HepG2 (cell line): ENCODE data around the gene PSMB3. TPM values are rescaled to one million over a fixed set of nuclear protein-coding genes. Genes with fewer than 3 reads are reported as not detected.

ENCODE experiments used
- BORCS8-MEF2B ChIP-seq: sonication (generic); formaldehyde crosslinking; IDR thresholded peaks from 2 replicates; pipeline ENCODE4 v1.8.0; 2022; ENCODE audit warnings: mild to moderate bottlenecking, missing genetic modification reagents
- FLYWCH1 ChIP-seq: sonication (generic); formaldehyde crosslinking; IDR thresholded peaks from 2 replicates; pipeline ENCODE4 v1.8.1; 2023; ENCODE audit warnings: mild to moderate bottlenecking, missing genetic modification reagents
- GRHL1 ChIP-seq: sonication (generic); formaldehyde crosslinking; conservative IDR thresholded peaks from 2 replicates; pipeline ENCODE4 v1.8.0; 2022; ENCODE audit warnings: missing genetic modification reagents
- HDAC2 ChIP-seq: sonication (generic); formaldehyde crosslinking; IDR thresholded peaks from 2 replicates; pipeline ENCODE4 v1.4.0; 2020; ENCODE audit warnings: missing genetic modification reagents
- IRF1 ChIP-seq: sonication (generic); formaldehyde crosslinking; IDR thresholded peaks from 2 replicates; pipeline ENCODE4 v1.4.0; 2020; ENCODE audit warnings: low read depth, mild to moderate bottlenecking, missing genetic modification reagents
- RFX3 ChIP-seq: IDR thresholded peaks from 2 replicates; pipeline ENCODE4 v1.6.1; 2016; ENCODE audit warnings: missing biosample characterization, missing genetic modification reagents
- RNF219 ChIP-seq: sonication (generic); formaldehyde crosslinking; IDR thresholded peaks from 2 replicates; pipeline ENCODE4 v1.5.0; 2020; ENCODE audit warnings: mild to moderate bottlenecking, missing genetic modification reagents
- SMARCE1 ChIP-seq: fragments of 450-650 bp; IDR thresholded peaks from 2 replicates; pipeline ENCODE4 v1.6.1; 2017; ENCODE audit warnings: borderline replicate concordance
- TSC22D2 ChIP-seq: sonication (generic); formaldehyde crosslinking; IDR thresholded peaks from 2 replicates; pipeline ENCODE4 v1.5.1; 2020; ENCODE audit warnings: missing genetic modification reagents, mild to moderate bottlenecking, borderline replicate concordance
- ZBTB7A ChIP-seq: sonication (generic); formaldehyde crosslinking; IDR thresholded peaks from 2 replicates; pipeline ENCODE4 v1.8.0; 2022; ENCODE audit warnings: mild to moderate bottlenecking, missing genetic modification reagents
- polyA plus RNA-seq, 8 experiments: library from polyadenylated mRNA; depleted of rRNA in 3 of 8; stranded (reverse) in 7 of 8; unstranded in 1 of 8; fragments of >200 nt; fragmentation: Illumina TruSeq in 4 of 8; extraction: Trizol in 4 of 8; gene quantifications; 2 replicates each; pipeline versions ENCODE4 v1.2.1 to v1.2.3, GENCODE V29; 2011 to 2016; ENCODE audit warnings: low read depth in 4 of 8, missing spikeins in 1 of 8, mixed read lengths in 1 of 8; ENCODE audit not compliant: insufficient read depth in 1 of 8
- total RNA-seq, 5 experiments: library from RNA; depleted of rRNA; stranded (reverse); fragments of >200 nt; fragmentation: Illumina TruSeq; extraction: Trizol; gene quantifications; 2 replicates each; pipeline ENCODE4 v1.2.3, GENCODE V29; 2016; ENCODE audit warnings: low read depth in 1 of 5
- TF ChIP-seq, protein P1 (sequence below): sonication (generic); formaldehyde crosslinking; IDR thresholded peaks from 2 replicates; pipeline ENCODE4 v1.5.0; 2020; ENCODE audit warnings: missing genetic modification reagents, mild to moderate bottlenecking, borderline replicate concordance
- TF ChIP-seq, protein P2 (sequence below), 2 experiments: fragments of 450-650 bp in 1 of 2; sonication (generic) in 1 of 2; formaldehyde crosslinking in 1 of 2; IDR thresholded peaks; 2 replicates each; pipeline versions ENCODE4 v1.6.1 to v1.8.0; 2016 to 2022; ENCODE audit warnings: antibody characterized with exemption in 1 of 2, mild to moderate bottlenecking in 1 of 2, missing genetic modification reagents in 1 of 2

PSMB3 gene
- total and polyA plus RNA-seq, 2 of the 13 experiments (the other 11 are each of a cell fraction or from before 2014, with no cell fraction given) = 366 to 517 TPM

DNA sequence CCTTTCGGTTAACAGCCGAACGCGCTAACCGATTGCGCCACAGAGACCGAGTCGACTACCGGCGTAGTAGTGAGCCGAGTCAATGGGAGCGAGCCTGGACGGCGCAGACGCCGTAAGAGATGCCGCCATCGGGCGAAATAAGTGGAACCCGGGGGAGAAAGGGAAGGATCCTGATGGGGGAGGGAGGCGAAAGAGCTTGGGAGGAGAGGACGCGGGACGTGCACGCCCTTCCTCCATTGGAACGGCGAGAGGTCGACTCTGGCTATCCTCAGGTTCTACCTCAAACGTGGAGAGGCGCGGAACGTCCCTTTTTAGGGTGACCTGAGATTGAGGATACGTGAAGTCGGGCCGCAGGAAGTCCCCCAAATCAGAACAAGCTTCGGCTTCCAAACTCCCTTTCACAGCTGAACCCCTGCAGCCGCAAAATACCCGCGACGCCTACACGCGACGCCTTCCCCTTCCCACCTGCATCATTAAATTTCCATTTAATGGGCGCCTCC lies 683 bp upstream of the PSMB3 start (continued):
- TF ChIP-seq IRF1 (CRISPR knock-in tag) = no peak
- TF ChIP-seq BORCS8-MEF2B = peak; percentile 85; the same call in 1 of the 2 replicates
- no peak for TF ChIP-seq FLYWCH1
- TF ChIP-seq, protein P1, sequence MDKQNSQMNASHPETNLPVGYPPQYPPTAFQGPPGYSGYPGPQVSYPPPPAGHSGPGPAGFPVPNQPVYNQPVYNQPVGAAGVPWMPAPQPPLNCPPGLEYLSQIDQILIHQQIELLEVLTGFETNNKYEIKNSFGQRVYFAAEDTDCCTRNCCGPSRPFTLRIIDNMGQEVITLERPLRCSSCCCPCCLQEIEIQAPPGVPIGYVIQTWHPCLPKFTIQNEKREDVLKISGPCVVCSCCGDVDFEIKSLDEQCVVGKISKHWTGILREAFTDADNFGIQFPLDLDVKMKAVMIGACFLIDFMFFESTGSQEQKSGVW = no peak
- TF ChIP-seq RNF219 (CRISPR knock-in tag) = no peak
- peak; percentile 72; the same call in 1 of the 2 replicates for TF ChIP-seq HDAC2 (CRISPR knock-in tag)
- peak; percentile 86; the same call in 1 of the 2 replicates for TF ChIP-seq TSC22D2 (CRISPR knock-in tag)
- TF ChIP-seq GRHL1 (CRISPR knock-in tag) = no peak
- no peak for TF ChIP-seq SMARCE1
- peak; percentile 58; the same call in 1 of the 2 replicates for TF ChIP-seq ZBTB7A (CRISPR knock-in tag)
- no peak for TF ChIP-seq RFX3 (CRISPR knock-in tag)
- TF ChIP-seq, protein P2, sequence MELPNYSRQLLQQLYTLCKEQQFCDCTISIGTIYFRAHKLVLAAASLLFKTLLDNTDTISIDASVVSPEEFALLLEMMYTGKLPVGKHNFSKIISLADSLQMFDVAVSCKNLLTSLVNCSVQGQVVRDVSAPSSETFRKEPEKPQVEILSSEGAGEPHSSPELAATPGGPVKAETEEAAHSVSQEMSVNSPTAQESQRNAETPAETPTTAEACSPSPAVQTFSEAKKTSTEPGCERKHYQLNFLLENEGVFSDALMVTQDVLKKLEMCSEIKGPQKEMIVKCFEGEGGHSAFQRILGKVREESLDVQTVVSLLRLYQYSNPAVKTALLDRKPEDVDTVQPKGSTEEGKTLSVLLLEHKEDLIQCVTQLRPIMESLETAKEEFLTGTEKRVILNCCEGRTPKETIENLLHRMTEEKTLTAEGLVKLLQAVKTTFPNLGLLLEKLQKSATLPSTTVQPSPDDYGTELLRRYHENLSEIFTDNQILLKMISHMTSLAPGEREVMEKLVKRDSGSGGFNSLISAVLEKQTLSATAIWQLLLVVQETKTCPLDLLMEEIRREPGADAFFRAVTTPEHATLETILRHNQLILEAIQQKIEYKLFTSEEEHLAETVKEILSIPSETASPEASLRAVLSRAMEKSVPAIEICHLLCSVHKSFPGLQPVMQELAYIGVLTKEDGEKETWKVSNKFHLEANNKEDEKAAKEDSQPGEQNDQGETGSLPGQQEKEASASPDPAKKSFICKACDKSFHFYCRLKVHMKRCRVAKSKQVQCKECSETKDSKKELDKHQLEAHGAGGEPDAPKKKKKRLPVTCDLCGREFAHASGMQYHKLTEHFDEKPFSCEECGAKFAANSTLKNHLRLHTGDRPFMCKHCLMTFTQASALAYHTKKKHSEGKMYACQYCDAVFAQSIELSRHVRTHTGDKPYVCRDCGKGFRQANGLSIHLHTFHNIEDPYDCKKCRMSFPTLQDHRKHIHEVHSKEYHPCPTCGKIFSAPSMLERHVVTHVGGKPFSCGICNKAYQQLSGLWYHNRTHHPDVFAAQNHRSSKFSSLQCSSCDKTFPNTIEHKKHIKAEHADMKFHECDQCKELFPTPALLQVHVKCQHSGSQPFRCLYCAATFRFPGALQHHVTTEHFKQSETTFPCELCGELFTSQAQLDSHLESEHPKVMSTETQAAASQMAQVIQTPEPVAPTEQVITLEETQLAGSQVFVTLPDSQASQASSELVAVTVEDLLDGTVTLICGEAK (IDR thresholded peaks at IDR 0.05) = no peak
- TF ChIP-seq, protein P2 (CRISPR knock-in tag; IDR thresholded peaks at IDR 0.05) = no peak
